SK-MEL-5 (cell line): Measurements from ENCODE around the gene CAPN7. TPM values are rescaled to one million over a fixed set of nuclear protein-coding genes. Genes with fewer than 3 reads are reported as not detected.

ENCODE experiments used
- DNase-seq: peaks from one replicate; pipeline ENCODE4 v3.0.0-alpha.2; 2016; ENCODE audit warnings: low read depth, low spot score
- in situ Hi-C: cut with HindIII; loops from 2 replicates; pipeline ENCODE4 v1.10.0; 2016; ENCODE audit warnings: low sequenced_read_pairs, high pct_unique_total_duplicates, low pct_unique_long_range_greater_than_20kb
- total RNA-seq: library from RNA; depleted of rRNA; stranded (reverse); fragments of >200 nt; shearing (Covaris generic); gene quantifications from 2 replicates; pipeline ENCODE4 v1.2.3, GENCODE V29; 2014; rRNA removed

CAPN7 gene
- total RNA-seq, 1 experiment from 2014 or later: 36.0 TPM

GRCh38 chr3:15300323-15301078, 94.5 kb downstream of the CAPN7 start:
- DNase-seq: peak; percentile 84
- in situ Hi-C loops: no loop called here

GRCh38 chr3:15301761-15302160, 95.7 kb downstream of the CAPN7 start:
- DNase-seq: no peak
- in situ Hi-C loops: no loop called here

Other genes starting within 250 kb of the CAPN7 start
- 95.0 and 97.0 TPM in 2 replicates for gene MRPS25, start 140.9 kb upstream of the CAPN7 start, total RNA-seq
- gene RBSN, start 107.1 kb upstream of the CAPN7 start, total RNA-seq: 21.2 and 22.1 TPM in 2 replicates
- gene SH3BP5, start 126.3 kb downstream of the CAPN7 start, total RNA-seq: 48.2 and 49.3 TPM in 2 replicates
- 29.2 and 35.3 TPM in 2 replicates for gene METTL6, start 221.3 kb downstream of the CAPN7 start, total RNA-seq
- 28.6 and 30.5 TPM in 2 replicates for gene EAF1, start 221.4 kb downstream of the CAPN7 start, total RNA-seq